Duodenal mucosa (tissue), 2 donors: ENCODE data around the gene C14orf93.
"Not testable (repeated sequence)": the region's sequence is repeated elsewhere in the genome, so short reads cannot be mapped to it uniquely, and the experiment has no call there.

Source experiments
- H3K27ac ChIP-seq: one replicate; pipeline ENCODE4 v1.7.0; 2013; ENCODE audit warnings: low read depth, low read length
- H3K27me3 ChIP-seq, 2 donors: one replicate each; pipeline ENCODE4 v1.7.0; 2013; ENCODE audit warnings: low read length in 2 of 2, control low read depth in 1 of 2; ENCODE audit not compliant: insufficient read depth in 2 of 2, control insufficient read depth in 1 of 2
- H3K36me3 ChIP-seq, 2 donors: one replicate each; pipeline ENCODE4 v1.7.0; 2013; ENCODE audit warnings: low read length in 2 of 2, control low read depth in 1 of 2; ENCODE audit not compliant: insufficient read depth in 2 of 2, control insufficient read depth in 1 of 2
- H3K4me1 ChIP-seq, 2 donors: one replicate each; pipeline ENCODE4 v1.7.0; 2013; ENCODE audit warnings: low read length in 2 of 2, control low read depth in 1 of 2; ENCODE audit not compliant: insufficient read depth in 2 of 2, control insufficient read depth in 1 of 2
- H3K4me3 ChIP-seq, 2 donors: one replicate each; pipeline ENCODE4 v1.7.0; 2013; ENCODE audit warnings: low read length in 2 of 2, low read depth in 1 of 2
- H3K9ac ChIP-seq, 2 donors: one replicate each; pipeline ENCODE4 v1.7.0; 2013; ENCODE audit warnings: low read length in 2 of 2, low read depth in 1 of 2
- H3K9me3 ChIP-seq, 2 donors: one replicate each; pipeline ENCODE4 v1.7.0; 2013; ENCODE audit warnings: low read length in 2 of 2, control low read depth in 1 of 2; ENCODE audit not compliant: control insufficient read depth in 1 of 2

C14orf93 gene

DNA sequence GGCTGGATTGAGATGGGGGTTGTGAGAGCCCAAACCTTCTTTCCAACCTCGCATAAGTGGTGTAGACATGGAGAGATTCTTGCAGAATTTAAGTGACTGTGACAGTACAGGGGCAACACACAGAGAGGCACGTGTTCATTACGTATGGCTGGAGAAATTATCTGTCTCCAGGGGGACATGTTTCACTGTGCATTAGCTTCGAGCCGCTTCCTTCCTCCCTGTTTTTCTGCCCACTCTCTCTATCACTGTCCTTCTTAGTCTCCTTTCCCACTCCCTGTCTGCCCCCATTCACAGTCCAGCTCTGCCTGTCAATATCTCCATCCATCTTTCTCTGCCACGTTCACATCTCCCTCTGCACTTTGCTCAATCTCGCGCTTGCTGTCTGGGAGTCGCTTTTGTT is 11.5 kb upstream of the C14orf93 start:
- Histone ChIP-seq H3K36me3 (peaks cover 12 to 17% of the 10 kb centered on the region in 2 donors), H3K27ac (no peak overlapping the region), H3K4me1 (no peaks in the 10 kb centered on the region), H3K27me3 (no peaks in the 10 kb centered on the region), H3K4me3 (no peak overlapping the region), H3K9ac (no peak overlapping the region), H3K9me3 (no peaks in the 10 kb centered on the region)

DNA sequence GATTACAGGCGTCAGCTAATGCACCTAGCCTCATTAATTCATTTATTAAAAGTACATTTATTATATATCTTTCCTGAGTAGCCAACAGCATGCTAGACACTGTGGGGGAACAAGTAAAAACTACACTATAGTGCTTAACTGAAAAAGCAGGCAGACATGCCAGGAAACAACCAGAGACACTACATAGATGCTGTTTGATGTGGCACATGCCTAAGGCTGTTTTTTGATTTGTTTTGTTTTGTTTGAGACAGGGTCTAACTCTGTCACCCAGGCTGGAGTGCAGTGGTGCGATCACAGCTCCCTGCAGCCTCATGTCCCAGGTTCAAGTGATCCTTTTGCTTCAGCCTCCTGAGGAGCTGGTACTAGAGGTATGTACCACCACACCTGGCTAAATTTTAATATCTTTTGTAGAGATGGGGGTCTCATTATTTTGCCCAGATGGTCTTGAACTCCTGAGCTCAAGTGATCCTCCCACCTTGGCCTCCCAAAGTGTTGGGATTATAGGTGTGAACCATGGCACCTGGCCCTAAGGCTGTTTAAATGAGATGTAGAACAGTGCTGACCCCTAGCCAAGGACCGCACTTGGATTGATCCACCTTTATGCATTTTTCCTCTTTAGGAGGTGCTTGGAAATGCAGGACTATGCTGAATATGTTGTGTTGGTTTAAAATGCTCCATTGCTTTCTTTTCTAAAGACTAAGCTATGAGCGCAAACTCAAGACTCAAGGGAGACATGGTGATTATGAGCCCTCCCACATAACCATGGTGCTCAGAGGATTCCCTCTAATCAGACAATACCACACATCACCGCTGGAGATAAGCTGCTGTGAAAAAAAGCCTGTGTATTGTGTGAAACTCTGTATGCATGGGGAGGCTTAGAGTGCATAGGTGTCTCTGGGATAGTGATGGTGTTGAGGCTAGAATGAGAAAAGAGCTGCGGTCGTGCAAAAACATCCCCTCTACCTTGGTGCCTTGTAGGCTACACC is 10.5 kb upstream of the C14orf93 start:
- H3K27ac ChIP-seq = no peak overlapping the region
- H3K9me3 ChIP-seq = no peaks in the 10 kb centered on the region
- no peaks in the 10 kb centered on the region for H3K27me3 ChIP-seq
- H3K4me3 ChIP-seq = no peak overlapping the region
- H3K4me1 ChIP-seq = no peaks in the 10 kb centered on the region
- peaks cover 3 to 8% of the 10 kb centered on the region in 2 donors for H3K36me3 ChIP-seq
- H3K9ac ChIP-seq = no peak overlapping the region

DNA sequence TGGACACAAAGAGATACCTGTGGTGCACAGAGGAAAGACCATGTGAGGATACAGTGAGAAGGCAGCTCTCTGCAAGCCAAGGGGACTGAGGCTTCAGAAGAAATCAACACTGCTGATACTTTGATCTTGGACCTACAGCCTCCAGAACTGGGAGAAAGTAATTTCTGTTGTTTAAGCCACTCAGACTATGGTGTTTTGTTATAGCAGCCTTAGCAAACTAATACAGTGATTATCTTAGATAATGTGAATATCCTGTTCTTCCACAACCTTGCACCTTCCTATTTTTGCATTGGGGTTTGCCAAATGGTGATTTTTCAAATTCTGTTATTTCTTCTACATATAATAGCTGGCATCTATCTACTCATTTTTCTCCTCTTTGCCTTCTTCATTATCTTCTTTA is 8.2 kb upstream of the C14orf93 start:
- Histone ChIP-seq H3K9me3 (no peaks in the 10 kb centered on the region), H3K4me1 (no peaks in the 10 kb centered on the region), H3K27ac (no peak overlapping the region), H3K4me3 (no peak overlapping the region), H3K36me3 (no peaks in the 10 kb centered on the region), H3K9ac (no peak overlapping the region), H3K27me3 (no peaks in the 10 kb centered on the region)

DNA sequence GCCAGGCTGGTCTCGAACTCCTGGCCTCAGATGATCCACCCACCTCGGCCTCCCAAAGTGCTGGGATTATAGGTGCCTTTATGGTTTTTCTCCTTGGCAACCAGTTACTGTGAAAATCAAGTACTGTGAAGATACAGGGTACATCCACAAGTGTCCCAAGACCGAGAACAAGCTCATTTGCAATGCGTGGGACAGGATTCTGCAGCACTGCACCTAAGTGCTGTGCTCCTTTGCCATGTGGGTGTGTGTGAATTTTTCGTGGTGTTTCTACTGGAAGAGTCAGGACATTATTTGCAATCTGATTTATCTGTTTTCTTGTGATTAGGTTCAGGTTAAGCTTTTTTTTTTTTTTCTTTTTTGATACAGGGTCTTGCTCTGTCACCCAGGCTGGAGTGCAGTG is 7.1 kb upstream of the C14orf93 start:
- no peaks in the 10 kb centered on the region for H3K9me3 ChIP-seq
- no peaks in the 10 kb centered on the region for H3K36me3 ChIP-seq
- no peaks in the 10 kb centered on the region for H3K27me3 ChIP-seq
- H3K9ac ChIP-seq = no peak overlapping the region
- no peak overlapping the region for H3K27ac ChIP-seq
- H3K4me1 ChIP-seq = no peaks in the 10 kb centered on the region
- H3K4me3 ChIP-seq = no peak overlapping the region

DNA sequence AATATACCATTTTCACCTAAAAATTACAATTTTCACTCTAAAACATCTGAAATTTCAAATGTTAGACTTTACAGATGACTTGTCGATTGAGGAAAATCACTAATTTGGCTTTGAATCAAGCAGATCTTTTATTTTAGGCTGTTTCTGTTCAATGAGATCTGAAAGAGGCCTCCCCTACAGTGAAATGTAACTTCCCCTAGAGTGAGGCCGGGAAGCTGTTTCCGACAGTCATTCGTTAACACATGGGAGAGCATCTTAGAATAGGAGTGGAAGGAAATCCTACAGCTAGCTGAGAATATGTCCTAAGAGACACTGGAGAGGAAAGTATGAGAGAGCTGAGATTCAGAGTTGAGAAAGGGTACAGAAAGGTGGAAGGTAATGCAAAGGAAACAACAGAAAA is 5.7 kb upstream of the C14orf93 start:
- Histone ChIP-seq H3K36me3 (no peaks in the 10 kb centered on the region), H3K27me3 (no peaks in the 10 kb centered on the region), H3K27ac (no peak overlapping the region), H3K4me3 (no peak overlapping the region), H3K4me1 (no peaks in the 10 kb centered on the region), H3K9me3 (no peaks in the 10 kb centered on the region), H3K9ac (no peak overlapping the region)

DNA sequence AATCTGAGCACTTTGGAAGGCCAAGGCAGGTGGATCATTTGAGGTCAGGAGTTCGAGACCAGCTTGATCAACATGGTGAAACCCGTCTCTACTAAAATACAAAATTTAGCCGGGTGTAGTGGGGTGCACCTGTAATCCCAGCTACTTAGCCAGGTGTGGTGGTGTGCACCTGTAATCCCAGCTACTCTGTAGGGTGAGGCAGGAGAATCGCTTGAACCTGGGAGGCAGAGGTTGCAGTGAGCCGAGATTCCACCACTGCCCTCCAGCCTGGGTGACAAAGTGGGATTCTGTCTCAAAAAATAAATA is 3.8 kb upstream of the C14orf93 start:
- H3K36me3 ChIP-seq, H3K4me3 ChIP-seq, H3K4me1 ChIP-seq, H3K27me3 ChIP-seq, H3K27ac ChIP-seq, H3K9me3 ChIP-seq, H3K9ac ChIP-seq: not testable (repeated sequence)

DNA sequence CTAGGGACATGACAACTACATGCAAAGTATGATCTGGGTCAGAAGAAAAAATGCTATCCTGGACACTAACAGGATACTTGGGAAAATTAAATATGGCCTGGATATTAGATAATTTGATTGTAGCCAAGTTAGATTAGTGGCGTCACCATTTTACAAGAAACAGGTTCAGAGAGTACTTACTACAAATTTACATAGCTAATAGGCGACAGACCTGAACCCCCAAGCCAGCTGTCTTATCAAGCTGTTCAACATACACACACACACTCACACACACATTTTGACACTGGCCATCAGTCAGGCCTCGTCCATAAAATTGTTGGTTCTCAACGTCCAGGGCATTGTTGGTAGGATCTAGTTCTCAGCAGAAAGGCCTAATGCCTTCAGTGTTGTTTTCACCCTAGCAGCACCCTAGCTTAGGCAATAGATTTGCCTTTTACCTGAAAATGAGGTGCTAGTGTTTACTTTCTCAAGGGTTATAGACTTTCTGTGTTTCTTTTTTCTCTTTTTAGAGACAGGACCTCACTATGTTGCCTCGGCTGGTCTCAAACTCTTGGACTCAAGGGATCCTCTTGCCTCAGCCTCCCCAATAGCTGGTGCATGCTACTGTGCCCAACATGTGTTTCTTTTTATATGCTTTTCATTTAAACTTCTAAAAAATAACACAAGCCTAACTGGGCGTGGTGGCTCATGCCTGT is 3.3 kb upstream of the C14orf93 start:
- no peaks in the 10 kb centered on the region for H3K27me3 ChIP-seq
- H3K27ac ChIP-seq = no peak overlapping the region
- peaks cover 6 to 15% of the 10 kb centered on the region in 2 donors for H3K4me1 ChIP-seq
- no peaks in the 10 kb centered on the region for H3K9me3 ChIP-seq
- no peak overlapping the region for H3K9ac ChIP-seq
- no peaks in the 10 kb centered on the region for H3K36me3 ChIP-seq
- H3K4me3 ChIP-seq = no peak overlapping the region

DNA sequence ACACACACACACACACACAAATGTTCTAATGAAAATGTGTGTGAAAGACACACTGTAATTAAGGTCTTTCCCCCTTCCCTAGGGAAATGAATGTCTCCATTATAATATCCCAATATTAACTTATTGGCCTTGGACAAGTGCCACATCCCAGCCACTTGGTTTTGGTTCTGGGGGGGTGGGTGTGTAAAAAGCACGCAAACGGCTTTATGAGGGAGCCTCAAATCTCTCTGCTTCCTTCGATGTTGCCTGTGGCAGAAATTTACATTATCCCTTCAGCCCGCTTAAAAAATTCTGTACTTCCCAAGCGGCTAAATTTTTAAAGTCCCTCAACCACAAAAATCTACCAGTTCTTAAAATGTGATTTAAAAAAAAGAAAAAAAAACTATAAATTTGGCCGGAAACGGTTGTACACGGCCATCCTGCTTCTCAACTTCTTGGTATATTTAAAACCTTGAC is 432 bp downstream of the C14orf93 start:
- H3K36me3 ChIP-seq = no peaks in the 10 kb centered on the region
- no peak overlapping the region for H3K27ac ChIP-seq
- H3K9ac ChIP-seq = peak overlapping the region; percentile 56 to 60
- no peaks in the 10 kb centered on the region for H3K9me3 ChIP-seq
- no peaks in the 10 kb centered on the region for H3K27me3 ChIP-seq
- H3K4me3 ChIP-seq = peak overlapping the region; percentile 75 to 76
- peaks cover 14 to 30% of the 10 kb centered on the region in 2 donors for H3K4me1 ChIP-seq

DNA sequence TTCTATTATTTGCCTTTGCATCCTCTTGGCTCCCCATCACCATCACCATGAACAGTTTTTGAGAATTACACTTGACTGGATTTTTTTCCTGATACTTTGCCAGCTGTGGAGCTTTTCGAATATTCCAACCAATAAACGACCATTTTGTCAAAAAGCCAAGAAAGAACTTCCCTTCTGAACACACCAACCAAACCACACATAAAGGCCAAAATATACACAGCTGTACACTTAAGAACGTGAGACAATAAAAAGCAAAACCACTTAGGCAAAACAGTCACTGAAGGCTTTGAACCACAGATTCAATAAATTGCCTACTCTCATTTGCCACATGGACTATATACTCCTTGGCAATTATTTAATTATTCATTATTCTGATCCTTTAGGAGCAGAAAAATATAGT is 1.1 kb downstream of the C14orf93 start:
- H3K4me3 ChIP-seq = peak overlapping the region in 1 of 2 donors; percentile 7
- H3K27me3 ChIP-seq = no peaks in the 10 kb centered on the region
- H3K27ac ChIP-seq = no peak overlapping the region
- H3K36me3 ChIP-seq = no peaks in the 10 kb centered on the region
- peaks cover 14 to 30% of the 10 kb centered on the region in 2 donors for H3K4me1 ChIP-seq
- peak overlapping the region in 1 of 2 donors; percentile 11 for H3K9ac ChIP-seq
- H3K9me3 ChIP-seq = no peaks in the 10 kb centered on the region
